SK-N-SH (cell line): ENCODE measurements around the gene VGLL4. TPM values are rescaled to one million over a fixed set of nuclear protein-coding genes. Genes with fewer than 3 reads are reported as not detected.

Source experiments
- CTCF ChIA-PET: fragments of 300-600, 350-600 bp; formaldehyde crosslinking; extraction: SDS; loops from one replicate; lab custom pipeline; 2021; lab: Yijun Ruan, JAX
- POLR2A ChIA-PET: fragments of 350-600 bp; sonication (Branson Sonifier 250); formaldehyde crosslinking; extraction: SDS; loops from one replicate; lab custom pipeline; 2020; ENCODE audit warnings: antibody characterized with exemption, inconsistent platforms; lab: Yijun Ruan, JAX
- DNase-seq: peaks from one replicate; pipeline ENCODE4 v3.0.0; 2012
- H2AFZ ChIP-seq: fragments of 200-600 bp; sonication (generic); 2 replicates; pipeline ENCODE4 v1.8.1; 2016; ENCODE audit warnings: antibody characterized with exemption, mild to moderate bottlenecking, low read depth
- H3F3A ChIP-seq: fragments of 200-600 bp; sonication (generic); replicated peaks from 2 replicates; pipeline ENCODE3; 2016; ENCODE audit warnings: antibody characterized with exemption, mild to moderate bottlenecking; ENCODE audit not compliant: insufficient read depth
- H3K27ac ChIP-seq, 2 experiments: fragments of 200-500 bp in 1 of 2; fragments of 200-600 bp in 1 of 2; sonication (Bioruptor generic) in 1 of 2; sonication (generic), shearing (Covaris generic) in 1 of 2; 2 replicates each; pipeline versions ENCODE4 v1.5.1 to v1.6.1; 2014 to 2016; ENCODE audit warnings: low read depth in 2 of 2, inconsistent platforms in 1 of 2, low read length in 1 of 2, mild to moderate bottlenecking in 1 of 2, mixed read lengths in 1 of 2
- H3K27me3 ChIP-seq: fragments of 200-600 bp; sonication (generic), shearing (Covaris generic); 2 replicates; pipeline ENCODE4 v1.6.1; 2016; ENCODE audit warnings: mixed run types; ENCODE audit not compliant: insufficient read depth
- H3K36me3 ChIP-seq, 2 experiments: fragments of 200-500 bp in 1 of 2; fragments of 200-600 bp in 1 of 2; sonication (Bioruptor generic) in 1 of 2; sonication (generic) in 1 of 2; replicated peaks in 1 of 2; 2 replicates each; pipeline versions ENCODE3 to v1.5.1; 2014 to 2016; ENCODE audit warnings: low read length in 1 of 2, mild to moderate bottlenecking in 1 of 2; ENCODE audit not compliant: insufficient read depth in 2 of 2, control insufficient read depth in 1 of 2
- H3K4me1 ChIP-seq, 2 experiments: fragments of 200-500 bp in 1 of 2; fragments of 200-600 bp in 1 of 2; sonication (Bioruptor generic) in 1 of 2; sonication (generic), shearing (Covaris generic) in 1 of 2; 2 replicates each; pipeline versions ENCODE4 v1.5.1 to v1.6.1; 2014 to 2016; ENCODE audit warnings: low read depth in 1 of 2, low read length in 1 of 2, mixed run types in 1 of 2; ENCODE audit not compliant: insufficient read depth in 2 of 2, control insufficient read depth in 1 of 2
- H3K4me2 ChIP-seq: fragments of 200-600 bp; sonication (generic), shearing (Covaris generic); 2 replicates; pipeline ENCODE4 v1.6.1; 2017; ENCODE audit warnings: mixed run types
- H3K4me3 ChIP-seq, 2 experiments: fragments of 200-500 bp in 1 of 2; fragments of 200-600 bp in 1 of 2; sonication (Bioruptor generic) in 1 of 2; sonication (generic), shearing (Covaris generic) in 1 of 2; 2 replicates each; pipeline versions ENCODE4 v1.5.1 to v1.8.1; 2014 to 2016; ENCODE audit warnings: low read depth in 2 of 2, inconsistent platforms in 1 of 2, low read length in 1 of 2, mild to moderate bottlenecking in 1 of 2, mixed read lengths in 1 of 2, moderate library complexity in 1 of 2
- H3K79me2 ChIP-seq: fragments of 200-600 bp; sonication (generic); 2 replicates; pipeline ENCODE4 v1.8.1; 2017; ENCODE audit warnings: mild to moderate bottlenecking; ENCODE audit not compliant: insufficient read depth
- H3K9ac ChIP-seq: fragments of 200-600 bp; sonication (generic); 2 replicates; pipeline ENCODE4 v1.6.1; 2017; ENCODE audit warnings: mixed run types
- H3K9me2 ChIP-seq: fragments of 200-600 bp; sonication (generic); 2 replicates; pipeline ENCODE4 v1.6.1; 2017; ENCODE audit warnings: mixed run types
- H3K9me3 ChIP-seq: fragments of 200-600 bp; sonication (generic); 2 replicates; pipeline ENCODE4 v1.6.1; 2017; ENCODE audit warnings: mixed run types, mild to moderate bottlenecking, moderate library complexity
- H4K20me1 ChIP-seq: fragments of 200-600 bp; sonication (generic); 2 replicates; pipeline ENCODE4 v1.6.1; 2017; ENCODE audit warnings: mild to moderate bottlenecking, mixed run types; ENCODE audit not compliant: insufficient read depth
- EP300 ChIP-seq, 2 experiments: IDR thresholded peaks; 2 replicates each; pipeline versions ENCODE4 v1.4.0 to v1.6.1; 2012; ENCODE audit warnings: borderline replicate concordance in 1 of 2, low read depth in 1 of 2, low read length in 1 of 2
- EZH2phosphoT487 ChIP-seq: fragments of 200-600 bp; sonication (generic); IDR thresholded peaks from 2 replicates; pipeline ENCODE4 v1.6.1; 2017; ENCODE audit warnings: low read depth, mixed run types, mild to moderate bottlenecking, antibody characterized with exemption, moderate library complexity, borderline replicate concordance
- FOSL2 ChIP-seq: IDR thresholded peaks from 2 replicates; pipeline ENCODE4 v1.4.0; 2012; ENCODE audit warnings: low read depth, mild to moderate bottlenecking, moderate library complexity, borderline replicate concordance
- FOXJ3 ChIP-seq: sonication (generic); formaldehyde crosslinking; IDR thresholded peaks from 2 replicates; pipeline ENCODE4 v1.5.1; 2020; ENCODE audit warnings: mild to moderate bottlenecking, missing genetic modification reagents
- NRF1 ChIP-seq: IDR thresholded peaks from 2 replicates; pipeline ENCODE4 v1.6.1; 2012; ENCODE audit warnings: low read depth, mild to moderate bottlenecking, low read length
- RAD21 ChIP-seq: IDR thresholded peaks from 2 replicates; pipeline ENCODE4 v1.6.1; 2012; ENCODE audit warnings: mild to moderate bottlenecking, low read length
- RCOR1 ChIP-seq: fragments of 150-350 bp; IDR thresholded peaks from 2 replicates; pipeline ENCODE4 v1.6.1; 2017; ENCODE audit warnings: antibody characterized with exemption, low read length
- SMC3 ChIP-seq: IDR thresholded peaks from 2 replicates; pipeline ENCODE4 v1.6.1; 2012; ENCODE audit warnings: low read depth, low read length, improper control_type of control experiment
- WGBS: methylation state at CpG from one replicate; pipeline ENCODE4 v1.1.6; 2017; ENCODE audit warnings: low lambda C conversion rate; 5-methylcytosine and 5-hydroxymethylcytosine counted together
- polyA plus RNA-seq, 3 experiments: library from polyadenylated mRNA; depleted of rRNA; stranded (reverse); fragments of >200 nt; gene quantifications; 2 replicates each; pipeline ENCODE4 v1.2.3, GENCODE V29; 2012
- TF ChIP-seq, protein P1 (sequence below): fragments of 200-600 bp; sonication (generic); IDR thresholded peaks from 2 replicates; pipeline ENCODE4 v1.6.1; 2017; ENCODE audit warnings: antibody characterized with exemption, mild to moderate bottlenecking, moderate library complexity
- TF ChIP-seq, protein P2 (sequence below): IDR thresholded peaks from 2 replicates; pipeline ENCODE4; 2012
- TF ChIP-seq, protein P3 (sequence below): IDR thresholded peaks from 2 replicates; pipeline ENCODE4 v1.6.1; 2012; ENCODE audit warnings: mild to moderate bottlenecking, low read depth, low read length, moderate library complexity
- TF ChIP-seq, protein P4 (sequence below): IDR thresholded peaks from 2 replicates; pipeline ENCODE4 v1.4.0; 2012; ENCODE audit warnings: low read depth, borderline replicate concordance

The VGLL4 gene
- polyA plus RNA-seq, 1 of the 3 experiments (the other 2 are of a cell fraction) = 48.9 TPM

DNA sequence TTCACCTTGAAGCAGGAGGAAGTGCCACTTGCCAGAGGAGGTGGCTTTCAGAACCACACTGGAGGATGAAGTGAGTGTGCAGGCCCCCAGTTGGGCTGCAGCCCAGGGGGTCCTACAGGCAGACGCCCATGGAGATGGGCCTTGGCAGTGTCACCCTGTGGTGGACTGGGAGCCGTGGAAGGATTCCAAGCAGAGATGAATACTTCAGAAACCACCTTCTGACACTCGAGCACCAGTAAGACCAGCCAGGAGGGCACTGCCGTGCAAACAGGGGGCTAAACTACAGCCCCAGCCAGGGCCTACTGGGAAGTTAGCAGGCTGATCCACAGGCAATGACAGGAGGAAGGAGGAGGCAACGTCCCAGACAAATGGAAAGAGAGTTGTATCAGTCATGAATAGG is 55.4 kb downstream of the VGLL4 start:
- WGBS = 80% methylated on average over 4 of the region's 5 CpGs
- Histone ChIP-seq H3K9me2 (no peaks in the 10 kb centered on the region), H3K9ac (no peak overlapping the region)
- TF ChIP-seq, protein P1, sequence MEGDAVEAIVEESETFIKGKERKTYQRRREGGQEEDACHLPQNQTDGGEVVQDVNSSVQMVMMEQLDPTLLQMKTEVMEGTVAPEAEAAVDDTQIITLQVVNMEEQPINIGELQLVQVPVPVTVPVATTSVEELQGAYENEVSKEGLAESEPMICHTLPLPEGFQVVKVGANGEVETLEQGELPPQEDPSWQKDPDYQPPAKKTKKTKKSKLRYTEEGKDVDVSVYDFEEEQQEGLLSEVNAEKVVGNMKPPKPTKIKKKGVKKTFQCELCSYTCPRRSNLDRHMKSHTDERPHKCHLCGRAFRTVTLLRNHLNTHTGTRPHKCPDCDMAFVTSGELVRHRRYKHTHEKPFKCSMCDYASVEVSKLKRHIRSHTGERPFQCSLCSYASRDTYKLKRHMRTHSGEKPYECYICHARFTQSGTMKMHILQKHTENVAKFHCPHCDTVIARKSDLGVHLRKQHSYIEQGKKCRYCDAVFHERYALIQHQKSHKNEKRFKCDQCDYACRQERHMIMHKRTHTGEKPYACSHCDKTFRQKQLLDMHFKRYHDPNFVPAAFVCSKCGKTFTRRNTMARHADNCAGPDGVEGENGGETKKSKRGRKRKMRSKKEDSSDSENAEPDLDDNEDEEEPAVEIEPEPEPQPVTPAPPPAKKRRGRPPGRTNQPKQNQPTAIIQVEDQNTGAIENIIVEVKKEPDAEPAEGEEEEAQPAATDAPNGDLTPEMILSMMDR = no peak
- no peak for TF ChIP-seq RCOR1
- TF ChIP-seq, all 33 proteins: peak for 0
- H3K36me3 ChIP-seq = peaks cover 0 to 8% of the 10 kb centered on the region in 2 experiments
- H3K79me2 ChIP-seq = peaks cover 100% of the 10 kb centered on the region
- no peak for DNase-seq
- no peak overlapping the region for H3K4me2 ChIP-seq
- no peaks in the 10 kb centered on the region for H3K9me3 ChIP-seq
- no peak overlapping the region for H2AFZ ChIP-seq
- POLR2A ChIA-PET = no interaction called here
- H3K27me3 ChIP-seq = no peaks in the 10 kb centered on the region
- peaks cover 10% of the 10 kb centered on the region for H3F3A ChIP-seq
- H3K27ac ChIP-seq = no peak overlapping the region; a peak in 1 of 4 replicates
- CTCF ChIA-PET = no interaction called here
- H4K20me1 ChIP-seq = peaks cover 95% of the 10 kb centered on the region
- H3K4me3 ChIP-seq = no peak overlapping the region
- peaks cover 40 to 65% of the 10 kb centered on the region in 2 experiments for H3K4me1 ChIP-seq

DNA sequence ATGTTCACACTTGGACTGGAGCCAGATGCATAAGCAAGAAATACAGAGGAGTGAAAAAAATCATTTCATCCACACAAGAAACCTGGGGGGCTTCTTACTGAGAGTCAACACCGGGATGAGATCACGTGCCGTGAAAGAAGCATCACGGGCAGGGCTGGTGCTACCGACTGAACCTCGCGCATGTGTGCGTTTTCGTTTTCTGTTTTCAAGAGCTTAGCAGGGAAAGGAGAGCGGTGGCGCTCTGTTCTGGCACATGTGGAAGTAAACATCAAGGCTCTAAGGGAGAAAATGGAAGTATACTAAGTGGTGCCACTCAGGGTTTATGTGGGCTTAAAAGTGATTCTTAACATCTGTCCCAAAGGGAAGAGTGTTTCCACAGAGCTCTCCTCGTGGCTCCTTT is 55.9 kb downstream of the VGLL4 start:
- CTCF ChIA-PET = interaction anchor here (0.6 to 1.1 kb wide), 2 partner anchors 208 to 248 kb away, joined by 3 read pairs; no protein-coding TSS in a partner anchor
- H3K9me3 ChIP-seq = no peaks in the 10 kb centered on the region
- H3K9me2 ChIP-seq = no peaks in the 10 kb centered on the region
- H3K4me2 ChIP-seq = no peak overlapping the region
- POLR2A ChIA-PET = no interaction called here
- H3K4me3 ChIP-seq = no peak overlapping the region
- H4K20me1 ChIP-seq = peaks cover 95% of the 10 kb centered on the region
- no peaks in the 10 kb centered on the region for H3K27me3 ChIP-seq
- H3K9ac ChIP-seq = no peak overlapping the region
- DNase-seq = no peak
- peaks cover 45 to 65% of the 10 kb centered on the region in 2 experiments for H3K4me1 ChIP-seq
- TF ChIP-seq, protein P1 = no peak
- TF ChIP-seq EZH2phosphoT487 (no peak), RAD21 (no peak), SMC3 (no peak), EP300 (IDR thresholded peaks at IDR 0.05; ENCODE audit: borderline replicate concordance in 1 of 2, low read depth in 1 of 2, low read length in 1 of 2) (no peak), NRF1 (no peak), FOSL2 (no peak), FOXJ3 (CRISPR knock-in tag) (no peak)
- TF ChIP-seq, protein P2, sequence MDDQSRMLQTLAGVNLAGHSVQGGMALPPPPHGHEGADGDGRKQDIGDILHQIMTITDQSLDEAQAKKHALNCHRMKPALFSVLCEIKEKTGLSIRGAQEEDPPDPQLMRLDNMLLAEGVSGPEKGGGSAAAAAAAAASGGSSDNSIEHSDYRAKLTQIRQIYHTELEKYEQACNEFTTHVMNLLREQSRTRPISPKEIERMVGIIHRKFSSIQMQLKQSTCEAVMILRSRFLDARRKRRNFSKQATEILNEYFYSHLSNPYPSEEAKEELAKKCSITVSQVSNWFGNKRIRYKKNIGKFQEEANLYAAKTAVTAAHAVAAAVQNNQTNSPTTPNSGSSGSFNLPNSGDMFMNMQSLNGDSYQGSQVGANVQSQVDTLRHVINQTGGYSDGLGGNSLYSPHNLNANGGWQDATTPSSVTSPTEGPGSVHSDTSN = no peak
- TF ChIP-seq, protein P3, sequence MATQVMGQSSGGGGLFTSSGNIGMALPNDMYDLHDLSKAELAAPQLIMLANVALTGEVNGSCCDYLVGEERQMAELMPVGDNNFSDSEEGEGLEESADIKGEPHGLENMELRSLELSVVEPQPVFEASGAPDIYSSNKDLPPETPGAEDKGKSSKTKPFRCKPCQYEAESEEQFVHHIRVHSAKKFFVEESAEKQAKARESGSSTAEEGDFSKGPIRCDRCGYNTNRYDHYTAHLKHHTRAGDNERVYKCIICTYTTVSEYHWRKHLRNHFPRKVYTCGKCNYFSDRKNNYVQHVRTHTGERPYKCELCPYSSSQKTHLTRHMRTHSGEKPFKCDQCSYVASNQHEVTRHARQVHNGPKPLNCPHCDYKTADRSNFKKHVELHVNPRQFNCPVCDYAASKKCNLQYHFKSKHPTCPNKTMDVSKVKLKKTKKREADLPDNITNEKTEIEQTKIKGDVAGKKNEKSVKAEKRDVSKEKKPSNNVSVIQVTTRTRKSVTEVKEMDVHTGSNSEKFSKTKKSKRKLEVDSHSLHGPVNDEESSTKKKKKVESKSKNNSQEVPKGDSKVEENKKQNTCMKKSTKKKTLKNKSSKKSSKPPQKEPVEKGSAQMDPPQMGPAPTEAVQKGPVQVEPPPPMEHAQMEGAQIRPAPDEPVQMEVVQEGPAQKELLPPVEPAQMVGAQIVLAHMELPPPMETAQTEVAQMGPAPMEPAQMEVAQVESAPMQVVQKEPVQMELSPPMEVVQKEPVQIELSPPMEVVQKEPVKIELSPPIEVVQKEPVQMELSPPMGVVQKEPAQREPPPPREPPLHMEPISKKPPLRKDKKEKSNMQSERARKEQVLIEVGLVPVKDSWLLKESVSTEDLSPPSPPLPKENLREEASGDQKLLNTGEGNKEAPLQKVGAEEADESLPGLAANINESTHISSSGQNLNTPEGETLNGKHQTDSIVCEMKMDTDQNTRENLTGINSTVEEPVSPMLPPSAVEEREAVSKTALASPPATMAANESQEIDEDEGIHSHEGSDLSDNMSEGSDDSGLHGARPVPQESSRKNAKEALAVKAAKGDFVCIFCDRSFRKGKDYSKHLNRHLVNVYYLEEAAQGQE = no peak
- TF ChIP-seq, protein P4, sequence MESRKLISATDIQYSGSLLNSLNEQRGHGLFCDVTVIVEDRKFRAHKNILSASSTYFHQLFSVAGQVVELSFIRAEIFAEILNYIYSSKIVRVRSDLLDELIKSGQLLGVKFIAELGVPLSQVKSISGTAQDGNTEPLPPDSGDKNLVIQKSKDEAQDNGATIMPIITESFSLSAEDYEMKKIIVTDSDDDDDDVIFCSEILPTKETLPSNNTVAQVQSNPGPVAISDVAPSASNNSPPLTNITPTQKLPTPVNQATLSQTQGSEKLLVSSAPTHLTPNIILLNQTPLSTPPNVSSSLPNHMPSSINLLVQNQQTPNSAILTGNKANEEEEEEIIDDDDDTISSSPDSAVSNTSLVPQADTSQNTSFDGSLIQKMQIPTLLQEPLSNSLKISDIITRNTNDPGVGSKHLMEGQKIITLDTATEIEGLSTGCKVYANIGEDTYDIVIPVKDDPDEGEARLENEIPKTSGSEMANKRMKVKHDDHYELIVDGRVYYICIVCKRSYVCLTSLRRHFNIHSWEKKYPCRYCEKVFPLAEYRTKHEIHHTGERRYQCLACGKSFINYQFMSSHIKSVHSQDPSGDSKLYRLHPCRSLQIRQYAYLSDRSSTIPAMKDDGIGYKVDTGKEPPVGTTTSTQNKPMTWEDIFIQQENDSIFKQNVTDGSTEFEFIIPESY = no peak
- WGBS = 98% methylated on average over 11 of the region's 12 CpGs
- H3K36me3 ChIP-seq = peaks cover 0 to 8% of the 10 kb centered on the region in 2 experiments
- H3K79me2 ChIP-seq = peaks cover 100% of the 10 kb centered on the region
- no peak overlapping the region; a peak in 1 of 4 replicates for H3K27ac ChIP-seq
- H2AFZ ChIP-seq = no peak overlapping the region
- peaks cover 16% of the 10 kb centered on the region for H3F3A ChIP-seq
